ENCODE measurements around the gene CNIH3.

DNA sequence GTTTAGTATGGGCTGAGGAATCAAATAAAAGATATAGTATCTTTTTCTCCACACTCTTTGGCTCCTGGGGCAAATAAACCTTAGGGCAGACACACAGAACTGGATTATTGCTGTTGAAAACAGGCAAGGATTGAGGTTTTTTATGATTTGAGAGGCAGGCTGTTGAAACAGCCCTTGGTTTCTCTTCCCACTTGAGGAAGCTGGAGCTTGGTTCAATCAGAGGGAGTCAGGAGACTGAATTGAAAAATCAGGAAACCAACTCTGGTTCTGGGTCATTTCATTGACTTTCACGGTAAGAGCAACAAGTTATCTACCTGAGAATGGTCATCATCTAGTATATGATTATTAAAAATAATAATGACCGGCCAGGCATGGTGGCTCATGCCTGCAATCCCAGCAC, 108.4 kb downstream of the CNIH3 start:
- TF ChIP-seq, protein P1, sequence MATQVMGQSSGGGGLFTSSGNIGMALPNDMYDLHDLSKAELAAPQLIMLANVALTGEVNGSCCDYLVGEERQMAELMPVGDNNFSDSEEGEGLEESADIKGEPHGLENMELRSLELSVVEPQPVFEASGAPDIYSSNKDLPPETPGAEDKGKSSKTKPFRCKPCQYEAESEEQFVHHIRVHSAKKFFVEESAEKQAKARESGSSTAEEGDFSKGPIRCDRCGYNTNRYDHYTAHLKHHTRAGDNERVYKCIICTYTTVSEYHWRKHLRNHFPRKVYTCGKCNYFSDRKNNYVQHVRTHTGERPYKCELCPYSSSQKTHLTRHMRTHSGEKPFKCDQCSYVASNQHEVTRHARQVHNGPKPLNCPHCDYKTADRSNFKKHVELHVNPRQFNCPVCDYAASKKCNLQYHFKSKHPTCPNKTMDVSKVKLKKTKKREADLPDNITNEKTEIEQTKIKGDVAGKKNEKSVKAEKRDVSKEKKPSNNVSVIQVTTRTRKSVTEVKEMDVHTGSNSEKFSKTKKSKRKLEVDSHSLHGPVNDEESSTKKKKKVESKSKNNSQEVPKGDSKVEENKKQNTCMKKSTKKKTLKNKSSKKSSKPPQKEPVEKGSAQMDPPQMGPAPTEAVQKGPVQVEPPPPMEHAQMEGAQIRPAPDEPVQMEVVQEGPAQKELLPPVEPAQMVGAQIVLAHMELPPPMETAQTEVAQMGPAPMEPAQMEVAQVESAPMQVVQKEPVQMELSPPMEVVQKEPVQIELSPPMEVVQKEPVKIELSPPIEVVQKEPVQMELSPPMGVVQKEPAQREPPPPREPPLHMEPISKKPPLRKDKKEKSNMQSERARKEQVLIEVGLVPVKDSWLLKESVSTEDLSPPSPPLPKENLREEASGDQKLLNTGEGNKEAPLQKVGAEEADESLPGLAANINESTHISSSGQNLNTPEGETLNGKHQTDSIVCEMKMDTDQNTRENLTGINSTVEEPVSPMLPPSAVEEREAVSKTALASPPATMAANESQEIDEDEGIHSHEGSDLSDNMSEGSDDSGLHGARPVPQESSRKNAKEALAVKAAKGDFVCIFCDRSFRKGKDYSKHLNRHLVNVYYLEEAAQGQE (IDR thresholded peaks at IDR 0.05; ENCODE audit: low read depth): no peak
- TF ChIP-seq, protein P2, sequence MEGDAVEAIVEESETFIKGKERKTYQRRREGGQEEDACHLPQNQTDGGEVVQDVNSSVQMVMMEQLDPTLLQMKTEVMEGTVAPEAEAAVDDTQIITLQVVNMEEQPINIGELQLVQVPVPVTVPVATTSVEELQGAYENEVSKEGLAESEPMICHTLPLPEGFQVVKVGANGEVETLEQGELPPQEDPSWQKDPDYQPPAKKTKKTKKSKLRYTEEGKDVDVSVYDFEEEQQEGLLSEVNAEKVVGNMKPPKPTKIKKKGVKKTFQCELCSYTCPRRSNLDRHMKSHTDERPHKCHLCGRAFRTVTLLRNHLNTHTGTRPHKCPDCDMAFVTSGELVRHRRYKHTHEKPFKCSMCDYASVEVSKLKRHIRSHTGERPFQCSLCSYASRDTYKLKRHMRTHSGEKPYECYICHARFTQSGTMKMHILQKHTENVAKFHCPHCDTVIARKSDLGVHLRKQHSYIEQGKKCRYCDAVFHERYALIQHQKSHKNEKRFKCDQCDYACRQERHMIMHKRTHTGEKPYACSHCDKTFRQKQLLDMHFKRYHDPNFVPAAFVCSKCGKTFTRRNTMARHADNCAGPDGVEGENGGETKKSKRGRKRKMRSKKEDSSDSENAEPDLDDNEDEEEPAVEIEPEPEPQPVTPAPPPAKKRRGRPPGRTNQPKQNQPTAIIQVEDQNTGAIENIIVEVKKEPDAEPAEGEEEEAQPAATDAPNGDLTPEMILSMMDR (IDR thresholded peaks at IDR 0.05 in 2 of 3, conservative IDR thresholded peaks at IDR 0.05 in 1 of 3; ENCODE audit: borderline replicate concordance in 1 of 3, insufficient read depth in 1 of 3, low read depth in 2 of 3, low read length in 2 of 3): no peak
- TF ChIP-seq SP1 (IDR thresholded peaks at IDR 0.05; ENCODE audit: low read depth): no peak
- no peak for TF ChIP-seq POLR2A (IDR thresholded peaks at IDR 0.05; ENCODE audit: borderline replicate concordance, extremely low read depth, insufficient read depth, insufficient read length)

Measured in HCT116 (cell line).